Stimulated activated CD4-positive, alpha-beta T cell treated with anti-CD3 and anti-CD28 coated beads, Interleukin-12 subunit alpha, Interleukin-12 subunit beta, amount 100 ng/mL, for 48 hours (primary cell): ENCODE results near the gene ZFP62.
"Not testable (repeated sequence)": the region's sequence is repeated elsewhere in the genome, so short reads cannot be mapped to it uniquely, and the experiment has no call there.

Experiments used
- DNase-seq, 3 donors: peaks; one replicate each; pipeline ENCODE4 v3.0.0-alpha.2; 2020; ENCODE audit warnings: low read depth in 2 of 3, low spot score in 1 of 3

The ZFP62 gene

DNA sequence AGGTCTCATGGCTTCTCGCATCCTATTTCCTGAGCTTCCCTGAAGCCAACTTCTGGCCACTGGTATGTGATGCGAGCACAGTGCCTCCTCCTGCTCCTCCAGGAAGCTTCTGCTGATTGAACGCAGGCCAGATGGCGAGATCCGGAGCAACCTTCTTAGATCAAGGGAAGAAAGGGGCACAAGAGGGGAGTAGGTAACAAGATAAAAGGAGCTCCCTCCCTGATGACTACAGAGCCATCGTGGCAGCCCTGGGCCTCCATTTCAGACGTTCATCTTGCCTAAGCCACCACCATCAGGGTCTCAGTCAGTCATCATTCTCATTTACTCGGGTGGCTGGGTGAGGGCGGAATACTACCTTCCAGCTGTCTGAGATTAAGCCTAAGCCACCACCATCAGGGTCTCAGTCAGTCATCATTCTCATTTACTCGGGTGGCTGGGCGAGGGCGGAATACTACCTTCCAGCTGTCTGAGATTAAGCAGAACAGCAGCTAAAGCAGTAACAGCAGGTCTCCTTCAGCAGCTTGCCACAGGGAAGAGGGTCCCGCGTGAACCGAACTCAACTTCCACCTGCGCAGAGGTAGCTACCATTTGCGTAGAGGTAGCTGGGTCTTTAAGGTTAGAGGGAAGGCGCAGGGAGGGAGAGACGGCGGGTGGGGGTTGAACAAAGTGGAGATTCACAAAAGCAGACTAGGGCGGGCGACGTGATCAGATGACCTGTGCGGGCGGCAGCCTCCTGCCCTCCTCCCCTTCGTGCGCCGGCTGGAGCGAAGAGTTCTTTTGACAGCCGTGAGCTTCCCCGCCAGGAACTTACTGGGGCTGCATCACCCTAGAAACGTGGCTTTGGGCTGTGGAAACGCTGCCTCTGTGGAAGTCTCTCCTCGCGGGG is 30.6 kb downstream of the ZFP62 start:
- peak in 2 of 3 donors; percentile 42 to 57 for DNase-seq

DNA sequence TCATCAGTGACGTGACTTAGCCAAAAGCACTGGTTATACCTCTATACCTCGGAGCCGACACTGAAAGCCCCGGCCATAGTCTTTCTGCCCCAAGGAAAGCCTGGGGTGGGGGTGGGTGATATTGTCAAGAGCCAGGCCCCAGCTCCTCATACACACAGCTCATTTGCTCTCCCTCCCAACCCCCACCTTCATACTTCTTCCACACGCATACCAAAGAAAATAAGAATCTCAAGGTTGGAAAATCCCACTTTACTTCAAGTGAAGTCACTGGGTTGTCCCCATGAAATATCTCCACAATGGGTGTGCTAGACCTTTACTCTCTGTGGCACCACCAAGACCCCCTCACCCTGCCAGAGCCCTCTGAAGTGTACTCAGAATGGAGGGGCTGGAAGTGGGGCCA is 31.4 kb downstream of the ZFP62 start:
- DNase-seq: no peak

DNA sequence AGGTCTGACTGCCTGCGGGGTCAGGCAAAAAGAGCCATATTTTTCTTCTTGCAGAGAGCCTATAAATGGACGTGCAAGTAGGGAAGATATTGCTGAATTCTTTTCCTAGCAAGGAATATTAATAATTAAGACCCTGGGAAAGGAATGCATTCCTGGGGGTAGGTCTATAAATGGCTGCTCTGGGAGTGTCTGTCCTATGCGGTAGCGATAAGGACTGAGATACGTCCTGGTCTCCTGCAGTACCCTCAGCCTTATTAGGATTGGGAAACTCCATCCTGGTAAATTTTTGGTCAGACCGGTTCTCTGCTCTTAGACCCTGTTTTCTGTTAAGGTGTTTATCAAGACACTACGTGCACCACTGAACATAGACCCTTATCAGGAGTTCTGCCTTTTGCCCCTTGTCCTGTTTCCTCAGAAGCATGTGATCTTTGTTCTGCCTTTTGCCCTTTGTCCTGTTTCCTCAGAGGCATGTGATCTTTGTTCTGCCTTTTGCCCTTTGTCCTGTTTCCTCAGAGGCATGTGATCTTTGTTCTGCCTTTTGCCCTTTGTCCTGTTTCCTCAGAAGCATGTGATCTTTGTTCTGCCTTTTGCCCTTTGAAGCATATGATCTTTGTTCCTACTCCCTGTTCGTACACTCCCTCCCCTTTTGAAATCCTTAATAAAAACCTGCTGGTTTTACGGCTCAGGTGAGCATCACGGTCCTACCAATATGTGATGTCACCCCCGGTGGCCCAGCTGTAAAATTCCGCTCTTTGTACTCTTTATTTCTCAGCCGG is 32.1 kb downstream of the ZFP62 start:
- DNase-seq: not testable (repeated sequence)

DNA sequence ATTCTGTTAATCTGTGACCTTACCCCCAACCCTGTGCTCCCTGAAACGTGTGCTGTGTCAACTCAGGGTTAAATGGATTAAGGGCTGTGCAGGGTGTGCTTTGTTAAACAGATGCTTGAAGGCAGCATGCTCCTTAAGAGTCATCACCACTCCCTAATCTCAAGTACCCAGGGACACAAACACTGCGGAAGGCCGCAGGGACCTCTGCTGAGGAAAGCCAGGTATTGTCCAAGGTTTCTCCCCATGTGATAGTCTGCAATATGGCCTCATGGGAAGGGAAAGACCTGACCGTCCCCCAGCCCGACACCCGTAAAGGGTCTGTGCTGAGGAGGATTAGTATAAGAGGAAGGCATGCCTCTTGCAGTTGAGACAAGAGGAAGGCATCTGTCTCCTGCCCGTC is 33.7 kb downstream of the ZFP62 start:
- not testable (repeated sequence) for DNase-seq

DNA sequence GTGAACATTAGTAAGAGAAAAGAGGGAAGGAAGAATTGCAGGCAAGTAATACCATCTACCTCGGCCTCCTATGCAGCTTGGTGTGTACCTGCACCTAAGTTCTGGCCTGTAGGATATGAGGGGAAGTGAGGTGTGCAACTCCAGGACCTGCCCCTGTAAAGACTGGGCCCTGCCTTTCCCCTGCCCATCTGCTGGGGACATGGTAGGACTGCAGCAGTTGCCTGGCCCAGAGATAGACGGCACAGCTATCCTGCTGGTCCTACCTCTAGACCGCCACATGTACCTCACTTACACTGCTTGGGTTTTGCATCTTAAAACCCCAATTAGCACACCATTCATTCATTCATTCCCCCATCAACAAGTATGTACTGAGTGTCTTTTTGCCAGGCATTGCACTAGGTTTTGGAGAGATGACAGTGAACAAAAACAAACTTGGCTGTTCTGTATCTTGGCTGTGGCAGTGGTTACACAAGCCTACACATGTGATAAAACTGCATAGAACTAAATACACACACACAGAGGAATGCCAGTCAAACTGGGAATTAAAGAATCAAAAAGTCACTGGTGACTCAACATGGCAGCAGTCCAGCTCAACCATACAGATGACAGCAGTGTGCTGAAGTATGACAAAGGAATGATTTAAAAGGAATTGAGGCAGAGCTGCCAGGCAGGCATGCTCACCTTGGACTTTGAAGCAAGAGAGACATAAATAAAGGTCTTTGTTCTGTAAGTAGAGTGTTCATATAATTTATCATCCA is 35.1 kb downstream of the ZFP62 start:
- DNase-seq: no peak

DNA sequence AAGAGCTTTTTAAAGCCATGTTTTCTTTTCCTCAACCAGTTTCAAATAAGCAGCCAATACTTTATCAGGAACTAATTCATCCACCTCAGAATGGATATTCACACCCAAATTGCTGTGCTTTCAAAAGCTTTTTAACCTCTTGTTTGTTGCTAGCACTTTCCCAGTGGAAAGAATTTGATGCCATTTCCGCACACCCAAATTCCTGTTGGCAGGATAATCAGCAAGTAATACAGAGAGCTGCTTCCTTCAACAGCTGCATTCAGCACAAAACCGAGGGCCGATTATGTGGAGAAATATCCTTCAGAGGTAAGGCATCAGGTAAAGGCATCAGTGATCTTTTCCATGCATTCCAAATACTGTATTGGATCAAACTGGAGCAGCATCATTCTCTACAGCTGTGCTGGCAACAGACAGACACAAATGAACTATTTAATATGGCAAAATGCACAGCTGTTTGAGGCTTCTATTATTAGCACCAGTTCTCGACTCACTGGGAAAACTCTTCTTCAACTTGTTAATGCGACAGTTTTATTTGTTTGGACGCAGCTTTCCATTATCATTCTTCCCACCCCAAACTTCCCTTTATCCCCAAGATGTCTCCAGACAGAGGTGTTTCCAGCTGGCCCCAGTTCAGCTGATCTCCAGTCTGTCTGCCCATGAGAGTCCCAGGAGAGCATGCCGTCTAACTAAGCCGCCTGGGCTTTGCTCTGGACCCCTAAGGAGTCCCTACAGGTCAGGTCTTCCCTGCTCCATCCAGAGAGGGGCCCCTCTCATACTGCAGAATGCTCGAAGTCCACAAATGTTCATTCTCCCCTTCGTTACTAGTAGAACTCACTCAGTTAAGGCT is 36.2 kb downstream of the ZFP62 start:
- no peak for DNase-seq

DNA sequence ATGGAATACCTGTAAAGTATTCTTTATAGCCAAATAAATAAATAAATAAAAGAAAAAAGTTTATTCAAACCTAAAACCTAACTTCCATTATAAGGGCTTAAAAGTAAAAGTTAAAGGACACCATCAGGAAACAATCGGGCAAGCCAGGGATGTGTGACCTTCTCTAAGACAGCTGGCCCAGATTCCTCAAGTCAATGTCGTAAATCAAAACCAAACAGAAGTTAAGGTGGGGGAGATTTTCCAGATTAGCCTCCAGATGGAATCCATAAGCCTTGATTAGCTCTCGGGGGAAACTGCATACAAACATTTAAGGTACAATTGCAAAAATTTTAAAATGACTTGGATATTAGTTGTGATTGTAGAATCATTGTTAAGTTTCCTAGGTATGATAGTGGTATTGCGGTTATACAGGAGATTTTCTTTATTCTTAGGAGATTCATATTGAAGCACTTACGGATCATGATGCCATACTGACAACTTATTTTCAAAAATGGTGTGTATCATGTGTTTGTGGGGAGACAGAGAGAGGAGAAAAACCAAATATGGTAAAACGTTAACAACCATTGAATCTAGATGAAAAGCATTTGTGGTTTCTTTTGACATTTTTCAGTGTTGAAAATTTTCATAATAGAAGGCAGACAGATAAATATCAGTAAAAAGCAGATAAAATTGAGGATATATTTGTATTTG is 37.0 kb downstream of the ZFP62 start:
- no peak for DNase-seq

DNA sequence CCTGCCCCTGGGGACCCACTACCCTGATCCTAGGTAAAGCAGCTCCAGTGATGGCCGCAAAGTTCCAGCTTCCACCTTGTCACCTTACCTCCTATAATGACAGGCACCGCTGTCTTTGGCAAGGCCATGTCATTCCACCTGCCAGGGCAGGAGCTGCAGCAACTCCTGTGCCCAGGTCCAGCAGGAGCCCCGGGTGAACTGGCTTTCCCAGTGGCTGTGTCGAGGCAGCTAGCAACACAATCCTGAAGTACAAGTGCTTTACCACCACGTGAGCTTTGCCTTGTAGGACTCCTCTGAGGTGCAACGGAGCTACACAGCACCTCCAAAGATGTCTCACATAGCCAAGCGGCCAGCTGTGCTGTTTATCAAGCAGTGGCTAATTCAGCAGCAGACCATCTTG is 37.7 kb downstream of the ZFP62 start:
- DNase-seq: no peak

DNA sequence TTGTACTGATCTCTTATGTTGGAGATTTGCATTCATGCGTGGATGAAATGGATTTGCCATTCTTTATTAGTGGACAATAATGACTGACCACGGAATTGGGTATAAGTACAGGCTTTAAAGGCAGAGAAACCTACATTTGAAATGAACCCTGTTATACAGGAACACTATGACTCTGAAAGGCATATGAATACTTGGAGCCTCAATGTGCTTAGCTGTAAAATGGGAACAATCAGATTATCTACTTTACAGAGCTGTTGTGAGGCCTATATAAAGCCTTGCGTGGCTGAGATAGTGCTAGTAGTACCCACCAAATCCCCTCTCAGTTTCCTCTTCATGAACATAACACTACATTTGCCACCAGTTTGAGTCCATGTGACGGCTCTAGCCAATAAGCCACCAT is 39.5 kb downstream of the ZFP62 start:
- DNase-seq: no peak

DNA sequence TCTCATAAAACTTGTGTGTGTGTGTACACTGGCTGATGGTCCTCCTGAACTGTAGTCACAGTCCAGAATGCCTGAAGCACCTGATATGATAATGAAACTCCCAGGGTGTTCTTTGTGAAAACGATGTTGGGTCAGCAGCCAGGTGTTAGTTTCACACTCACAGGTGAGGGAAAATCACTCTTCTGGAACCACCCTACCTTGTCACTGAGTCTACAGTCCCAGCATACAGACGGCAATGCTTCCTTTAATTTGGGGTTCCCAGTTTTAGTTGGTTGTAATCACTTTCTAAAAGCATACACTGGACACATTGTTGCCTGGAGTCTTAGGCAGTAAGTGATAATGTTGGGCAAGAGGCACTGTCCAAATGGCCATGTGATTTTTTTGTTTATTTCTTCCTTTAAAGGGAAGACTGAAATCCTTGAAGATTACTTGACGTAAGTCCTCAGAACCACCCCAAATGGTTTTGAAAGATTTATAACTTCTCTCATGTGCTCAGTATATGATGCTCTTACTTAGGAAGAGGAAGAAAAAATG is 40.2 kb downstream of the ZFP62 start:
- DNase-seq: no peak

DNA sequence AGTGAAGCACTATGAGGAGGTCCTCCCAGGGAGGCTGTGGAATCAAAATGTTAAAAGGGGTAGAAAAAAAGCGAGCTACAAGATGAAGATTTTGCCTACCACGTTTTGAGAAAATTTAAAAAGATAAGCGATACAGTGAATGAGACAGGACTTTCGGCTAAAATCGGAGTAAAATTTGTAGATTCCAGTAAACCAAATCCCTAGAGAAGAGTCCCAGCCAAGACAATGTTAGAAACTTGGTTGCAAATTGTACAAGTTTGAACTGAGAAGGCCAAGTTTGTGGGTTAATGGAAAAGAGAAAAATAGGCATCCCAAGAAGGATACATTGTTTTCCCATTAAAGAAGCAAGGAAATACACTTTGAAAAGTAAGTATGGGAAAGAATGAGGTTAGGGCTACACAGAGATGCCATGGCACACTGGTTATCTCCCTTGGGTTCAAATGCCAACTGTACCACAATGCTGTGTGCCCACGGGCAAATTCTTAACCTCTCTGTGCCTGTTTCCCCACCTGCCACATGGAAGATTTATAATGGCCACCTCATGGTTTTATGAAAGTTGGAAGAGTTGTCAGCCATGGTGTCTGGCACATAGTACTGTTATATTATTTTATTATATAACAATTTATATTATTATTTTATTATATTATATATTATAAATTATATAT is 42.3 kb downstream of the ZFP62 start:
- DNase-seq: no peak

DNA sequence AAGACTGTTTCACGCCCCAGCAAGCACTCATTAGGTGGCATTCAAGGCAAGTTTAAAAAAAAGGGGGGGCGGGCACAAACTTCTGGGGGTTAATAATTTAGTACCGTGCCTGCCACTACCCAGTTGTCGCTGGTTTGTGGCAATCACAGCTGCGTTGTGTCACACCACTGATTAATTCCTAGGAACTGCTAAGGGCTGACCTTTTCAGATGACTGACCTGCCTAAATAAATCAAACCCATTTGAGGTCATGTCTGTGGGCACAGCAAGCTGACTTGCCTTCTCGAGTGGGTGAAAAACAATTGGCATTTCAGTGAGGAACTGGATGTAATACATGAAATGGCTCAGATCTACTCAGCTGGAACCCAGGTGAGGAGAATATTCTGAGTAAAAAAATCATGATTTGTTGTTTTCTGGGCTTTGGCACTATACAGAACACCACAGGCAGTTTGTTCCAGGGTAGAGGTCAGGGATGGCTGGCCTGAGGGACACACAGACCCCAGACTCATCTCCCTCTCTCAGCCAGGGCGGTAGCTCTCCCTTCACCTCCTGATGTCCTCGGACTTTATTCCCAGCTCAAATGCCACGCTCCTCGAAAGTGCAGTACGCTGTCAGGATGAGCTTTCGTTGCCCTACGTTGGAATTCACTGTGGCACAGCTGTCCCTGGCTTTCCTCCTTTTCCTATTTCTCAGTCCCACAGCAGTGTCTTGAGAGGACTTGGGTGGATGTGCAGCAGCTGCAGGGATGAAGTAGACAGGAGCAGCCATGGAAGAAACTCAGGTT is 43.0 kb downstream of the ZFP62 start:
- no peak for DNase-seq

DNA sequence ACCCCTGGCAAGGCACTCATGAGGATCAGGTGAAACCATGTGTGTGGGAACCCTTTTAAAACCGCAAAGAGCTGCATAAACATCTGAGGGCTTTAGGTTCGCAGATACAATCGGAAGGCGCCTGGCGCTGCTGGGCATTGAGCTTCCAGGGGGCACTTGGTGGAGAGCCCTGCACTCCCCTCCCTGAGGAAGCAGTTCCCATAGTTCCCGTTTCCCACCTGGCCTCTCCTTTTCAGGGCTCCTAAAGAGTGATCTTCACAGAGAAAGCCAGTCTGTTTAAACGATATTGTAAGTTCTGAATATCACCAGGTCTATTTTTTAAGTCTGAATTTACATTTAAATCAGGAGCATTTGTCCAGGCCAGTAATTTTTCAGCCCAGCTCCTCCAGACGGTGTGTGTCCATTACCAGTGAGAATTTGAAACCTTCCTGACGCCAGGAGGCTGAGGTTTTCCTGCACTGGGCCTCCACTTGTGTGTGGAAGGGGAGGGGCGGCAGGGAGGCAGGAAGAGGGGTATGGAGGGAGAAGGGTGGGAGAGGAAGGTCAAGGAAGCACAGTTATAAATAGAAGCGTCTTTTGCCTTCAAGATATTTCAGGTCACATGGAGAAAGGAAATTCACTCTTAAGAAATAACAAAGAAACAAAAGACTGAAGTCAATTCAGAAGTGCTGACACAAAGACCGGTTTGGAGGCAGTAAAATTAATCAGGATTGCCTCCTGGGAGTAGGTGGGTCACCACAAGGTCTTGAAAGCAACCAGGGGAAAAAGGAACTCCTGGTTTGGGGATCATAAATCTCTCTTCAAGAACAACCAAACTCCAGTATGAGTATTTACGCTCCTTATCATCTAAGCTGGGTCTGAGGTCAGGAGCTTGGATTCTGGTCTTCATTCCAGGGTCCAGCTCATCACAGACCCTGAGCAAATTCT is 44.2 kb downstream of the ZFP62 start:
- DNase-seq: no peak

DNA sequence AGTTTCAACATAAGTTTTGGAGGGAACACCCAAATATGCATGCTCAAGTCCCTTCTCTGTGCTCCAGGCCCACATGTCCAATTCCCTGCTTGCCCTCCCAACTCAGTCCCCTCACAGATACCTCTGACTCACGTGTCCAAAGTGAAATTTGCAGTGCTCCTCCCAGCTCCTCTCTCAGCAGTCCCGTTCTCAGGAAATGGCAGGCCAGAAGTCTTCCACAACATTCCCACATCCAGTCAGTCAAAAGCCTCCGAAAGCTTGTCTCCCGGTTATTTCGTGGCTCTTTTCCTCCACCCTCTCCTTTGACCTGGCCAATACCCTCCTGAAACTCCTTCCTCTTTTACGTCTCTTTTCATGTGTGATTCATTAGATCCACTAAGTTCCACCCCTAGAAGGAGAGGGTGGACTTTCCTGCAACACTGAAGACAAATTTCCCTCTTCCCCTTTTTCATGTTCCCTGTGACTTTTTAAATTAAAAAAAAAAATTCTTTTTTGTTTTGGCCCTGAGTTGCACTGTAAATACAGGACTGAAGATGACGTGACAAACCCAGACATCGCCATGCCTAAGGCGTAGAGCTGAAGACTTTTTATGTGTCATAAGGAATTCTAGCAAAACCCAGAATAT is 45.7 kb downstream of the ZFP62 start:
- DNase-seq: no peak

DNA sequence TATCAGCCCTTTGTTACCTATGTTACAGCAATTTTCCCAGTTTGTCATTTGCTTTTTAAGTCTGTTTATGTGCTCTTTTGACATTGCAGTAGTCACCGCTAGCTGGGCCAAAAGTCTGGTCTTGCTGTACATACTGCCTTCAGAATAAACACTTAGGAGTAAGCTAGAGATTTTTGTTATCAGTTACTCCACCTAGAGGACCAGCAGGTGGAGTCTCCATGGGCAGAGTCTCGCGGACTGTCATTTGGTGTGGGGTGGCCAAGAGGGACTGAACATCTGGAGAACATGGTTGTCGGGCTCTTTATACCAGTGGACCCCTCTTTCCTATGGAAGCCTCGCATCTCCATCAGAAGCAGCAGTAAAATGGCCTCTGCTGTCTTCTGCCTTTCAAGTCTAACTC is 47.7 kb downstream of the ZFP62 start:
- DNase-seq: no peak

DNA sequence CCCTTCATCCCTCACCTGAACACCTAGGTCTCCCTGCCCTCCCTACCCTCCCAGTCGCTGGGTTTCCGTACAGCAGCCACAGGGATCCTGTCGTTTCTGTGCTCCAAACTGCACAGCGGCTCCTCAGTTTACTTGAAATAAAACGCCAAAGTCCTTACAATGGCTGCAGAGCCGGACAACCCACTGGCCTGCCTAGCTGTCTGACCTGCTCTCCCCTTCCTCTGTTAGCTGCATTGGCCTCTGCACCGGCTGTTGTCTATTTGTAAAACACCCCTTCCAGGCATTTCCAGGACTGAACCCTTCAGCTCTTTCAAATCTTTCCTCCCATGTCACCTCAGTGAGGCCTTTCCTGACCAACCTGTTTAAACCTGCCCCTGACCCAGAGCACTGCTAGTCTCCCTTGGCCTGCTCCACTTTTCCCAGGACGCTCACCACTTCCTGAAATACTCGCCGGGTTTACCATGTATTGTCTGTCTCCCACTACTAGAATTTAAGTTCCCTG is 49.4 kb downstream of the ZFP62 start:
- no peak for DNase-seq
